Calu3 (cell line): ENCODE data around the gene STX8. TPM values are rescaled to one million over a fixed set of nuclear protein-coding genes. Genes with fewer than 3 reads are reported as not detected.
"Not testable (repeated sequence)": the region's sequence is repeated elsewhere in the genome, so short reads cannot be mapped to it uniquely, and the experiment has no call there.

Experiments
- BruUV-seq: library from RNA; stranded (reverse); fragments of 400-500 nt; replicated peaks from 2 replicates; lab custom pipeline; 2021; lab: Mats Ljungman, UMichigan
- CTCF ChIA-PET: fragments of 300-600 bp; sonication (Branson Sonifier 250); formaldehyde crosslinking; loops from one replicate; lab custom pipeline; 2022; ENCODE audit warnings: antibody characterized with exemption; lab: Charles Lee
- DNase-seq: peaks from one replicate; pipeline ENCODE4 v3.0.0; 2022
- H3K27ac Mint-ChIP-seq: one replicate; pipeline ENCODE4 v1.8.0; 2022; ENCODE audit warnings: mixed read lengths; ENCODE audit not compliant: unreplicated experiment
- H3K27me3 Mint-ChIP-seq: one replicate; pipeline ENCODE4 v1.8.0; 2022; ENCODE audit warnings: mixed read lengths; ENCODE audit not compliant: unreplicated experiment
- H3K36me3 Mint-ChIP-seq: one replicate; pipeline ENCODE4 v1.8.0; 2022; ENCODE audit warnings: mild to moderate bottlenecking, moderate library complexity, mixed read lengths; ENCODE audit not compliant: insufficient read depth, unreplicated experiment
- H3K4me1 Mint-ChIP-seq: one replicate; pipeline ENCODE4 v1.8.0; 2022; ENCODE audit warnings: mild to moderate bottlenecking, low read depth, mixed read lengths; ENCODE audit not compliant: unreplicated experiment
- H3K4me3 Mint-ChIP-seq: one replicate; pipeline ENCODE4 v1.8.0; 2022; ENCODE audit warnings: mild to moderate bottlenecking, low read depth, moderate library complexity, mixed read lengths; ENCODE audit not compliant: unreplicated experiment
- H3K9me3 Mint-ChIP-seq: one replicate; pipeline ENCODE4 v1.8.0; 2022; ENCODE audit warnings: low read depth, mixed read lengths; ENCODE audit not compliant: unreplicated experiment
- CTCF ChIP-seq: fragments of 200-600 bp; IDR thresholded peaks from one replicate; pipeline ENCODE4 v1.8.0; 2022; ENCODE audit warnings: antibody characterized with exemption; ENCODE audit not compliant: unreplicated experiment
- intact Hi-C: fragments of 100-400 bp; cut with micrococcal nuclease; formaldehyde crosslinking; loops from one replicate; pipeline ENCODE4 v1.10.0; 2022; ENCODE audit not compliant: unreplicated experiment
- total RNA-seq: library from RNA; stranded (reverse); gene quantifications from 2 replicates; pipeline ENCODE4 v1.2.3, GENCODE V29; 2022

The STX8 gene
- total RNA-seq, 1 experiment from 2014 or later: 32.4 TPM

GRCh38 chr17:9571201-9571600, 4.4 kb downstream of the STX8 start:
- no TSS peak for BruUV-seq
- H3K4me1 Mint-ChIP-seq: peaks cover 6% of the 10 kb centered on the region

DNA sequence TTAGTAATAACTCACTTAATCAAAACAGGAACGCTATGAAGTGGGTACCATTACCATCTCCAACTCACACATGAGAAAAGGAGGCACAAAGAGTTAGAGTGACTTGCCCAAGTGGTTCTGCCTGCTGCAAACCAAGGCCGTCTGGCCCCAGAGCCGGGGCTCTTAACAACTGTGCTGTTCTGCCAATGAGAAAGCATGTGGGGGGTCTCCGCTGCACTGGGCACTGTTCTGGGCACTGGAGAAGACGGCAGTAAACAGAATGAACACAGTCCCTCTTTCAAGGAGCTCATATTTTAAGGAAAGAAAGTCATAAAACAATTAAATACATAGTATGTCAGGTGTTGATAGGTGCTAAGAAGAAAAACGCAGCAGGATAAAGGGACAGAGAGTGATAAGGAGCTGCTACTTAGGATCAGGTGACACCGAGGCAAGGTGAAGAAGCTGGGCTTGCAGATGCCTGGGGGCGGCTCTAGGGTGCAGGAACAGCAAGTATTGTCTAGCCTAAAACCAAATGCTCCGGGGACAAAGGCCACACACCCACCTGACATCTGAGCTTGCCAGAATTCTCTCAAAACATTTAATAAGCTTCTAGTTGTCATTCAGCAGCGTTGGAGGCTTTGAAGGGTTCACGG, 6.5 kb downstream of the STX8 start:
- H3K9me3 Mint-ChIP-seq: peaks cover 2% of the 10 kb centered on the region
- H3K4me1 Mint-ChIP-seq: no peaks in the 10 kb centered on the region
- intact Hi-C loops: no loop called here
- TF ChIP-seq CTCF: no peak
- no TSS peak for BruUV-seq
- no peak overlapping the region for H3K27ac Mint-ChIP-seq
- no peak for DNase-seq
- H3K4me3 Mint-ChIP-seq: no peak overlapping the region
- CTCF ChIA-PET: interaction anchor here (0.5 kb wide), 1 partner anchor 241 kb away, joined by 4 read pairs; no protein-coding TSS in a partner anchor
- H3K36me3 Mint-ChIP-seq: no peaks in the 10 kb centered on the region
- no peaks in the 10 kb centered on the region for H3K27me3 Mint-ChIP-seq

More at GRCh38 chr17:9571201-9571600, 4.4 kb downstream of the STX8 start:
- no peak for DNase-seq
- intact Hi-C loops: loop anchor here (10.0 kb wide), 1 partner anchor 104 kb away; no protein-coding TSS in a partner anchor
- no peak for TF ChIP-seq CTCF
- H3K9me3 Mint-ChIP-seq: peaks cover 2% of the 10 kb centered on the region
- CTCF ChIA-PET: no interaction called here
- H3K27ac Mint-ChIP-seq: no peak overlapping the region
- H3K36me3 Mint-ChIP-seq: peaks cover 13% of the 10 kb centered on the region
- H3K27me3 Mint-ChIP-seq: no peaks in the 10 kb centered on the region
- no peak overlapping the region for H3K4me3 Mint-ChIP-seq

DNA sequence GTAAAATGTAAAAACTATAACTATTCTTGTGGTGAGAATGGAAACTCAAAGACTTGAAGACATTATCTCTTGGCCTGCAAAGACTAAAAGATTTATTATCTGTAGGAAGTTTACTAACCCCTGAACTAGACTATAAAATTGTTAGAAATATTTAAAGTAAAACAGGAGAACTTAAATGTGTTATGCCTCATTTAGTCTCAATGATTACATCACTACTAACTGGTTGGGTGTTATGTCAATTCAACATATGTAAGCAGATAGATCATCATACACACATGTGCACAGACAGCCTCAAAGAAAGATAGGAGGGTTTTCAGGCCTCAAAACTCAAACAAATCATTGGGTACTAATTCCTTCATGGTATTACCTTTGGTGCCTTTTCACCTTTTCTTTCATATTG, 7.6 kb downstream of the STX8 start:
- no peak for DNase-seq
- peaks cover 2% of the 10 kb centered on the region for H3K9me3 Mint-ChIP-seq
- no peaks in the 10 kb centered on the region for H3K36me3 Mint-ChIP-seq
- intact Hi-C loops: no loop called here
- H3K27me3 Mint-ChIP-seq: no peaks in the 10 kb centered on the region
- CTCF ChIA-PET: no interaction called here
- H3K4me1 Mint-ChIP-seq: no peaks in the 10 kb centered on the region
- no peak overlapping the region for H3K27ac Mint-ChIP-seq
- TF ChIP-seq CTCF: no peak
- no peak overlapping the region for H3K4me3 Mint-ChIP-seq
- BruUV-seq: no TSS peak

GRCh38 chr17:9566739-9567138, 8.9 kb downstream of the STX8 start:
- CTCF ChIA-PET, DNase-seq, intact Hi-C loops, H3K36me3 Mint-ChIP-seq, H3K9me3 Mint-ChIP-seq, H3K4me3 Mint-ChIP-seq, H3K27ac Mint-ChIP-seq, H3K4me1 Mint-ChIP-seq, BruUV-seq, H3K27me3 Mint-ChIP-seq: not testable (repeated sequence)

- no peak for TF ChIP-seq CTCF
- no peaks in the 10 kb centered on the region for H3K36me3 Mint-ChIP-seq
- no peak for DNase-seq
- H3K4me3 Mint-ChIP-seq: no peak overlapping the region
- intact Hi-C loops: no loop called here
- CTCF ChIA-PET: no interaction called here
- no peak overlapping the region for H3K27ac Mint-ChIP-seq
- BruUV-seq: no TSS peak
- H3K4me1 Mint-ChIP-seq: no peaks in the 10 kb centered on the region
- H3K27me3 Mint-ChIP-seq: no peaks in the 10 kb centered on the region
- H3K9me3 Mint-ChIP-seq: peaks cover 2% of the 10 kb centered on the region
These were observed 9.6 kb downstream of the STX8 start for GRCh38 chr17:9566067-9566466.
